Ovary (tissue), 9 donors: ENCODE measurements around the gene OSBPL2. TPM values are rescaled to one million over a fixed set of nuclear protein-coding genes. Genes with fewer than 3 reads are reported as not detected.

Experiments
- DNase-seq, 5 donors: peaks; one replicate each; pipeline ENCODE4 v3.0.0-alpha.2; 2019 to 2020
- H3K27ac ChIP-seq, 2 donors: fragments of 200-600 bp; one replicate each; pipeline versions ENCODE4 v1.5.1 to v1.8.0; 2019 to 2022
- H3K27me3 ChIP-seq: fragments of 200-600 bp; one replicate; pipeline ENCODE4 v1.8.0; 2022
- H3K36me3 ChIP-seq: fragments of 200-600 bp; sonication (generic); one replicate; pipeline ENCODE4 v1.5.1; 2019
- H3K4me1 ChIP-seq: one replicate; pipeline ENCODE4 v1.8.1; 2013; ENCODE audit warnings: mild to moderate bottlenecking, moderate library complexity; ENCODE audit not compliant: insufficient read depth
- H3K4me3 ChIP-seq: fragments of 200-600 bp; sonication (generic); one replicate; pipeline ENCODE4 v1.5.1; 2017
- H3K9me3 ChIP-seq, 2 donors: fragments of 200-600 bp in 1 of 2; sonication (generic) in 1 of 2; one replicate each; pipeline versions ENCODE4 v1.5.1 to v1.8.1; 2013 to 2019; ENCODE audit warnings: mild to moderate bottlenecking in 1 of 2, moderate library complexity in 1 of 2
- EP300 ChIP-seq: sonication (generic); formaldehyde crosslinking; IDR thresholded peaks from one replicate; pipeline ENCODE4 v1.6.1; 2017; ENCODE audit warnings: antibody characterized with exemption
- POLR2A ChIP-seq: fragments of 450-650 bp; IDR thresholded peaks from one replicate; pipeline ENCODE4 v1.6.1; 2017; ENCODE audit warnings: antibody characterized with exemption, mild to moderate bottlenecking, moderate library complexity
- WGBS, 3 donors: extraction: QIAGEN DNeasy Blood & Tissue Kit in 1 of 3; methylation state at CpG; one replicate each; pipeline versions ENCODE4 v1.1.5 to v1.1.7; 2013 to 2017; 5-methylcytosine and 5-hydroxymethylcytosine counted together
- intact Hi-C, 4 donors: fragments of 100-400 bp; cut with DNase I; formaldehyde crosslinking; loops; one replicate each; pipeline versions ENCODE4 v1.11.0 to v1.15.1; 2022 to 2023
- polyA plus RNA-seq, 2 donors: library from polyadenylated mRNA; stranded (reverse); fragments of 200-250 nt in 1 of 2; fragments of 350-450 nt in 1 of 2; fragmentation: Illumina TruSeq in 1 of 2; extraction: RNeasy Lipid Tissue Mini Kit (QIAGEN cat#74804) in 1 of 2; gene quantifications; one replicate each; pipeline ENCODE4 v1.2.3, GENCODE V29; 2013 to 2014
- total RNA-seq, 7 donors: library from RNA; depleted of rRNA in 2 of 7; stranded (reverse); fragments of >200 nt in 2 of 7; fragmentation: NEBNext Ultra II Directional in 3 of 7; extraction: Animal tissue kit (Norgen Biotek cat#: 25700) in 3 of 7; gene quantifications; one replicate each; pipeline versions ENCODE4 v1.1.0 to v1.2.4, GENCODE V29; 2016 to 2023
- TF ChIP-seq, protein P1 (sequence below), 3 donors: fragments of 450-650 bp in 2 of 3; fragments of 200-600 bp in 1 of 3; IDR thresholded peaks; one replicate each; pipeline versions ENCODE4 v1.5.1 to v1.8.0; 2016 to 2022; ENCODE audit warnings: antibody characterized with exemption in 3 of 3, mild to moderate bottlenecking in 1 of 3
- donor health status: DM: no; HTN: no; CAD: no; lungs with moderate emphysema.
- donor health status: DM: no; HTN: no; CAD: no.
- donor health status: Bipolar disorder and iron deficiency.
- donor health status: DM: yes; HTN: yes; CAD: no.
- donor health status: DM: no; HTN: no; CAD: no.
- donor health status: DM: yes; HTN: yes; CAD: no.

Gene OSBPL2
- total and polyA plus RNA-seq, 9 donors = 14.2 to 42.2 (median 34.4) TPM

DNA sequence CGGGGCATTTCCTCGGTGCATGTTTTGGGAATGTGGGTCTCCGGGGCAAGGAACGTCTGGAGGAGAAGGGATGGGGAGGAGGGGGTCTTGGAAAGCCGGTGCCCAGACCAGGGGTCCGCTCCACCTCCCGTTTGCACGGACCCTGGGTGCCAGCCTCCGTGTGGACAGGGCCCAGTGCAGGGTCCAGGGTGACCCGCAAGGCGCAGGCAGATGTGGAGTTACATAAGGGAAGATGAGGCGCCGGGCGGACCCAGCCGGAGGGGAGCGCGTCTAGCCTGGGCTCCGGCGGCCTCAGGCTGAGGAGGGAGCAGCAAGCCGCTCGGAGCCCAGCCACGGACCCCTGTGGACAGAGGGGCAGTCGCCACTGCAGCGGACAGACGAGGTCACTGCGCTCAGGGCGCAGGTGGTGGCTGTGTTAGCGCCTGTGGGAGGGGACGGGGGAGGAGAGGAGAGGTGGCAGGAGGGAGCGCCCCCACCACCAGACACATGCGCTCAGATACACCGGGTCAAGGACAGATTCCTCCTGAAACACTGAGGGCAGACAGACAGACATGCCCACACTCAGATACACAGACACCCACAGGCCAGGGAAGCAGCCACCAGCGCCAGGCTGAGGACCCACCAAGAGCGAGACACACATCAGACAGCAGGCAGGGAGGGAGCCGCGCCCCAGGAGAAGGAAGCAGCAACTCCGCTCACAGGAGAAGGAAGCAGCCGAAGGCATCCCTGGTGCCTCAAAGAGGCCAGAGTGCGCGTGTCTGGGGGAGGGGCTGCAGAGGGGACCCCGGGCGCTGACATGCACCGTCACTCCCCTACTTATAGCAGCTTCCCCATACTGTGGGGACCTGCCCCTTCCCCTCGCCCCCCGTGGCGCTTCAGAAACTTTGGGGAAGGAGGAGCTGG is 17.4 kb upstream of the OSBPL2 start:
- no peak overlapping the region for H3K27ac ChIP-seq
- no peak overlapping the region for H3K4me3 ChIP-seq
- peaks cover 10% of the 10 kb centered on the region for H3K4me1 ChIP-seq
- H3K36me3 ChIP-seq = no peaks in the 10 kb centered on the region
- no peak for TF ChIP-seq POLR2A
- TF ChIP-seq, protein P1, sequence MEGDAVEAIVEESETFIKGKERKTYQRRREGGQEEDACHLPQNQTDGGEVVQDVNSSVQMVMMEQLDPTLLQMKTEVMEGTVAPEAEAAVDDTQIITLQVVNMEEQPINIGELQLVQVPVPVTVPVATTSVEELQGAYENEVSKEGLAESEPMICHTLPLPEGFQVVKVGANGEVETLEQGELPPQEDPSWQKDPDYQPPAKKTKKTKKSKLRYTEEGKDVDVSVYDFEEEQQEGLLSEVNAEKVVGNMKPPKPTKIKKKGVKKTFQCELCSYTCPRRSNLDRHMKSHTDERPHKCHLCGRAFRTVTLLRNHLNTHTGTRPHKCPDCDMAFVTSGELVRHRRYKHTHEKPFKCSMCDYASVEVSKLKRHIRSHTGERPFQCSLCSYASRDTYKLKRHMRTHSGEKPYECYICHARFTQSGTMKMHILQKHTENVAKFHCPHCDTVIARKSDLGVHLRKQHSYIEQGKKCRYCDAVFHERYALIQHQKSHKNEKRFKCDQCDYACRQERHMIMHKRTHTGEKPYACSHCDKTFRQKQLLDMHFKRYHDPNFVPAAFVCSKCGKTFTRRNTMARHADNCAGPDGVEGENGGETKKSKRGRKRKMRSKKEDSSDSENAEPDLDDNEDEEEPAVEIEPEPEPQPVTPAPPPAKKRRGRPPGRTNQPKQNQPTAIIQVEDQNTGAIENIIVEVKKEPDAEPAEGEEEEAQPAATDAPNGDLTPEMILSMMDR (IDR thresholded peaks at IDR 0.05) = no peak
- TF ChIP-seq EP300 = no peak
- 1 to 2% (median 1%) methylated on average over 41 to 46 of the region's 46 CpGs for WGBS, 3 donors
- DNase-seq = no peak
- intact Hi-C loops = no loop called here
- peaks cover 2% of the 10 kb centered on the region for H3K27me3 ChIP-seq
- H3K9me3 ChIP-seq = no peaks in the 10 kb centered on the region

DNA sequence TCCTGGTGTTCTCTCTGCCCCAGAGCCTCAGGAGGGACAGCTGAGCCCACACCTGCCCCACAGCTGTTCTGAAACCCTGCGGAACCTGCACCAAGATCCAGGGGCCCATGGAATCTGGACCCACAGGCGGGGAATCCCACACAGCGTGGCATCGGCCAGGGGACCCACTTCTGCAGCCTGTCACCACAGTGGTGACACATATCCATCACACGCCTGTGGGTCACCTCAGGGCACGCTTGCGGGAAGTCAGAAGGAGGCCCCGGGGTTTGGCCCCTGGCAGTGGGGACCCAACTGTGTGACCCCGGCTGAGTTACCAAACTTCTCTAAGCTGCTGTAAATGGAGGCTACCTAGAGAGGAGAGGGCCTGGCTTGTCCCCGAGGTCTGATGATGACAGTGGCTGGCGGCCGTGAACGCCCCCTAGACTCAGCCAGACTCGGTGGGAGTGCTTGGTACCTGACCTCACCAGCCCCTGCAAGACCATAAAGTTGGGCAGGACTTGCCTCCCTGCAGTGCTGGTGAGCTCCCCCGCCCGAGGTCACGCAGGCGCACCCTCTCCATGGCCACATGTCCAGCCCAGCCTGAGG is 16.0 kb upstream of the OSBPL2 start:
- no peak for DNase-seq
- H3K27ac ChIP-seq = no peak overlapping the region
- H3K9me3 ChIP-seq = no peaks in the 10 kb centered on the region
- peaks cover 2% of the 10 kb centered on the region for H3K27me3 ChIP-seq
- H3K4me3 ChIP-seq = no peak overlapping the region
- 78 to 83% (median 81%) methylated on average over 17 to 18 of the region's 18 CpGs for WGBS, 3 donors
- intact Hi-C loops = no loop called here
- no peaks in the 10 kb centered on the region for H3K36me3 ChIP-seq
- TF ChIP-seq, protein P1 (IDR thresholded peaks at IDR 0.05) = no peak
- TF ChIP-seq POLR2A (no peak), EP300 (no peak)
- H3K4me1 ChIP-seq = peaks cover 10% of the 10 kb centered on the region

DNA sequence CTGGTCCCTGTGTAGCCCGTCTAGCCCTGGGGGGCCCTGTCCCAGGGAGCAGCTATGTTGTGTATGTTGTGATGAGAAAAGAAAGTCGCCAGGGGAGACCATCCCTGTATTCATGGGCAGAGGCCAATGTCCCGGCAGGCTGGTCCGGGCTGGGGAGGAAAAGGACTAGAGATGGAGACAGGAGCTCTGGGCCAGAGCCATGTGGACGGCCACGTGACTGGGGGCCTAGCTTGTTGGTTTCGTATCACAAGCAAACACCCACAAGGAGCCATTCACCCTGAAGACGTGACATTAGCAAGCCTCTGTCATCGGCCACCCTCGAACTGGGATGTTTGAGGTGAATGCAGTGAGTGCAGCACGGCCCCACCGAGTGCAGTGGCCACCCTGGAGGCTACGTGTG is 15.3 kb upstream of the OSBPL2 start:
- intact Hi-C loops = no loop called here
- no peak overlapping the region for H3K4me3 ChIP-seq
- TF ChIP-seq EP300 (no peak), POLR2A (no peak)
- TF ChIP-seq, protein P1 (IDR thresholded peaks at IDR 0.05) = no peak
- no peaks in the 10 kb centered on the region for H3K9me3 ChIP-seq
- H3K27me3 ChIP-seq = peaks cover 2% of the 10 kb centered on the region
- WGBS, 3 donors = 65 to 69% (median 68%) methylated on average over 13 of the region's 13 CpGs
- peaks cover 10% of the 10 kb centered on the region for H3K4me1 ChIP-seq
- no peak overlapping the region for H3K27ac ChIP-seq
- no peaks in the 10 kb centered on the region for H3K36me3 ChIP-seq
- DNase-seq = no peak

DNA sequence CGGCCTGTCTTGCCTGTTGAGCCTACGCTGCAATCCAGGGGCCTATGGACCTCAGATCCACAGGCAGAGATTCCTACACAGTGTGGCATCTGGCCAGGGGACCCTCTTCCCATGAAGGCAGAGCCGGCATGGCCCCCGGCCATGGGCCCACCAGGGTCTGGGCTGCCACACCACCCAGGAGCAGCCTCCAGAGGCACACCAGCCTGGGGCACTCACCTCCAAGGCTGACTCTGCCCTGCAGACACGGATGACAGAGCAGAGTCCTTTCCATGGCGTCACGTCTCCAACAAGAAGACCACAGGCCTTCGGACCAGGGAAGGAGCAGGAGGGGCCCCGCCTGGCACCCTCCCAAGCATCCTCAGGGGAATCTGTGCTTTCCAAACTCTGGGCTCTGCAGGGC is 14.8 kb upstream of the OSBPL2 start:
- H3K27ac ChIP-seq = no peak overlapping the region
- peaks cover 10% of the 10 kb centered on the region for H3K4me1 ChIP-seq
- TF ChIP-seq POLR2A (no peak), EP300 (no peak)
- TF ChIP-seq, protein P1 (IDR thresholded peaks at IDR 0.05) = no peak
- DNase-seq = no peak
- WGBS, 3 donors = 76 to 83% (median 81%) methylated on average over 7 to 9 of the region's 9 CpGs
- peaks cover 2% of the 10 kb centered on the region for H3K27me3 ChIP-seq
- H3K9me3 ChIP-seq = no peaks in the 10 kb centered on the region
- no peak overlapping the region for H3K4me3 ChIP-seq
- intact Hi-C loops = no loop called here
- H3K36me3 ChIP-seq = no peaks in the 10 kb centered on the region
